HepG2 (cell line): ENCODE results near the gene TMEM219. TPM values are rescaled to one million over a fixed set of nuclear protein-coding genes. Genes with fewer than 3 reads are reported as not detected.

Experiments
- ETV5 ChIP-seq: IDR thresholded peaks from 2 replicates; pipeline ENCODE4 v1.6.1; 2018; ENCODE audit warnings: missing biosample characterization, missing genetic modification reagents, inconsistent platforms, borderline replicate concordance
- HOXA3 ChIP-seq: sonication (generic); formaldehyde crosslinking; IDR thresholded peaks from 2 replicates; pipeline ENCODE4 v1.5.0; 2020; ENCODE audit warnings: missing genetic modification reagents
- ISL2 ChIP-seq: sonication (generic); formaldehyde crosslinking; IDR thresholded peaks from 2 replicates; pipeline ENCODE4 v1.5.0; 2020; ENCODE audit warnings: missing genetic modification reagents
- MAFK ChIP-seq, 2 experiments: IDR thresholded peaks in 1 of 2; conservative IDR thresholded peaks in 1 of 2; 2 replicates each; pipeline ENCODE4 v1.6.1; 2011; ENCODE audit warnings: improper control_type of control experiment in 2 of 2, low read length in 2 of 2
- MIXL1 ChIP-seq: IDR thresholded peaks from 2 replicates; pipeline ENCODE4 v1.6.1; 2016
- NFE2 ChIP-seq: sonication (generic); formaldehyde crosslinking; IDR thresholded peaks from 2 replicates; pipeline ENCODE4 v1.4.0; 2020; ENCODE audit warnings: missing genetic modification reagents
- NRL ChIP-seq: sonication (generic); formaldehyde crosslinking; IDR thresholded peaks from 2 replicates; pipeline ENCODE4 v1.5.0; 2020; ENCODE audit warnings: missing genetic modification reagents, mild to moderate bottlenecking, moderate library complexity, borderline replicate concordance
- RBM39 ChIP-seq: fragments of 200-400 bp; formaldehyde crosslinking; IDR thresholded peaks from one replicate; pipeline ENCODE4 v1.6.1; 2018; ENCODE audit warnings: antibody characterized with exemption, mild to moderate bottlenecking, low read depth, low read length; ENCODE audit not compliant: poor library complexity, severe bottlenecking
- RFXAP ChIP-seq: sonication (generic); formaldehyde crosslinking; IDR thresholded peaks from 2 replicates; pipeline ENCODE4 v1.4.0; 2020; ENCODE audit warnings: missing genetic modification reagents, borderline replicate concordance
- SNAI1 ChIP-seq: sonication (generic); formaldehyde crosslinking; IDR thresholded peaks from 2 replicates; pipeline ENCODE4 v1.5.0; 2020; ENCODE audit warnings: mild to moderate bottlenecking, missing genetic modification reagents, borderline replicate concordance
- STAG1 ChIP-seq: sonication (generic); formaldehyde crosslinking; IDR thresholded peaks from 2 replicates; pipeline ENCODE4 v1.4.0; 2020; ENCODE audit warnings: missing genetic modification reagents
- XRCC5 ChIP-seq: fragments of 200-400 bp; formaldehyde crosslinking; optimal IDR thresholded peaks from 2 replicates; pipeline ENCODE3; 2017; ENCODE audit warnings: mild to moderate bottlenecking, low read length
- ZFX ChIP-seq: sonication (generic); formaldehyde crosslinking; IDR thresholded peaks from 2 replicates; pipeline ENCODE4 v1.4.0; 2020; ENCODE audit warnings: mild to moderate bottlenecking, low read depth, missing genetic modification reagents, moderate library complexity
- ZIK1 ChIP-seq: sonication (generic); formaldehyde crosslinking; IDR thresholded peaks from 2 replicates; pipeline ENCODE4 v1.5.0; 2020; ENCODE audit warnings: mild to moderate bottlenecking, low read depth, missing genetic modification reagents, borderline replicate concordance
- ZKSCAN8 ChIP-seq: IDR thresholded peaks from 2 replicates; pipeline ENCODE4 v1.6.1; 2016; ENCODE audit warnings: borderline replicate concordance, missing genetic modification reagents, missing compliant biosample characterization
- ZMAT3 ChIP-seq: sonication (generic); formaldehyde crosslinking; conservative IDR thresholded peaks from 2 replicates; pipeline ENCODE4 v1.7.0; 2021; ENCODE audit warnings: missing genetic modification reagents
- ZNF143 ChIP-seq: sonication (generic); formaldehyde crosslinking; IDR thresholded peaks from 2 replicates; pipeline ENCODE4 v1.4.0; 2020; ENCODE audit warnings: missing genetic modification reagents
- ZNF160 ChIP-seq: sonication (generic); formaldehyde crosslinking; IDR thresholded peaks from 2 replicates; pipeline ENCODE4 v1.8.0; 2022; ENCODE audit warnings: mild to moderate bottlenecking, inconsistent platforms, missing genetic modification reagents
- ZNF232 ChIP-seq: sonication (generic); formaldehyde crosslinking; IDR thresholded peaks from 2 replicates; pipeline ENCODE4 v1.4.0; 2020; ENCODE audit warnings: missing genetic modification reagents, borderline replicate concordance
- ZNF556 ChIP-seq: sonication (generic); formaldehyde crosslinking; IDR thresholded peaks from 2 replicates; pipeline ENCODE4 v1.4.0; 2020; ENCODE audit warnings: mild to moderate bottlenecking, missing genetic modification reagents, borderline replicate concordance
- ZNF564 ChIP-seq: sonication (generic); formaldehyde crosslinking; IDR thresholded peaks from 2 replicates; pipeline ENCODE4 v1.8.1; 2023; ENCODE audit warnings: mild to moderate bottlenecking, missing genetic modification reagents
- ZNF616 ChIP-seq: sonication (generic); formaldehyde crosslinking; IDR thresholded peaks from 2 replicates; pipeline ENCODE4 v1.5.0; 2020; ENCODE audit warnings: low read depth, mild to moderate bottlenecking, missing genetic modification reagents
- ZNF841 ChIP-seq: sonication (generic); formaldehyde crosslinking; IDR thresholded peaks from 2 replicates; pipeline ENCODE4 v1.8.1; 2023; ENCODE audit warnings: missing genetic modification reagents, borderline replicate concordance
- polyA plus RNA-seq, 8 experiments: library from polyadenylated mRNA; depleted of rRNA in 3 of 8; stranded (reverse) in 7 of 8; unstranded in 1 of 8; fragments of >200 nt; fragmentation: Illumina TruSeq in 4 of 8; extraction: Trizol in 4 of 8; gene quantifications; 2 replicates each; pipeline versions ENCODE4 v1.2.1 to v1.2.3, GENCODE V29; 2011 to 2016; ENCODE audit warnings: low read depth in 4 of 8, missing spikeins in 1 of 8, mixed read lengths in 1 of 8; ENCODE audit not compliant: insufficient read depth in 1 of 8
- total RNA-seq, 5 experiments: library from RNA; depleted of rRNA; stranded (reverse); fragments of >200 nt; fragmentation: Illumina TruSeq; extraction: Trizol; gene quantifications; 2 replicates each; pipeline ENCODE4 v1.2.3, GENCODE V29; 2016; ENCODE audit warnings: low read depth in 1 of 5
- TF ChIP-seq, protein P1 (sequence below): IDR thresholded peaks from 2 replicates; pipeline ENCODE4 v1.6.1; 2016; ENCODE audit warnings: missing compliant biosample characterization, missing genetic modification reagents, borderline replicate concordance
- TF ChIP-seq, protein P2 (sequence below): IDR thresholded peaks from 2 replicates; pipeline ENCODE4 v1.6.1; 2018; ENCODE audit warnings: missing genetic modification reagents
- TF ChIP-seq, protein P3 (sequence below): sonication (generic); formaldehyde crosslinking; IDR thresholded peaks from 2 replicates; pipeline ENCODE4 v1.4.0; 2020; ENCODE audit warnings: missing genetic modification reagents

Gene TMEM219
- total and polyA plus RNA-seq, 2 of the 13 experiments (the other 11 are each of a cell fraction or from before 2014, with no cell fraction given) = 105 to 115 TPM

DNA sequence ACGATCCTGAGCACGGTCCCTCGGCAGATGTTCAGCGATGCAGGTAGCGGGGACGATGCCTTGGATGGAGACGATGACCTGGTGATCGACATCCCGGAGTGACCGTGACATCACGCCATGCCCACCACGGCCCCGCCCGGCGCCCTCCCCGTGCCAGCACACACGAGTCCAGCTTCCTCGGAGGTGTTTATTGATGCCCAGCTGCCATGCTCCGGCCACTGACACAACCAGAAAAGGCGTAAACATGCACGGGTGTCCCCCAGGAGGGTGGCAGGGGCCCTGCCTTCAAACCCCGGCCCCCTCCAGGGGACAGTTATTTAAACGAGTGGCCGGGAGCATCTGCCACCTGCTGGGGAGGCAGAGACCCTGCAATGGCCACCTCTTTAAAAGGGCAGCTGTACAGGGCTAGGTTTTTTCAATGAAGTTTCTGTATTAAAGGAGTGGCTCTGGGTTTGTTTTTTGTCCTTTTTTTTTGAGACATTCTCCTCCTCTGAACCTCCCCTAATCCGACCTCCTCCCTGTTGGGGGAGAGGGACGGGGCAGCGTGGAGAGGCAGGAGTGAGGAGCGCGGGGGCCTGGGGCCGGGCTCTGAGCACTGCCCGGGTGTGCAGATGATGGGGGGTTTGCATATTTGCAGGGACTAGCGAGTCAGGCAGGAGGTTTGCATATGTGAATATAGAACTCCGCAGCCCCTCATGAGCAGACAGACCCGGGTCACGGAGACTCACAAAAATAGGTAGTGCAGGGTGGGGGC lies 43.6 kb downstream of the TMEM219 start (continued):
- no peak for TF ChIP-seq ZNF160
- no peak for TF ChIP-seq ZNF143
- peak; percentile 38 for TF ChIP-seq RBM39
- TF ChIP-seq XRCC5 = peak; percentile 85
- 0 out of 2 replicates have a peak, but pooled peaks have one; percentile 29 for TF ChIP-seq MIXL1 (CRISPR knock-in tag)
- TF ChIP-seq HOXA3 (CRISPR knock-in tag) = 0 out of 2 replicates have a peak, but pooled peaks have one; percentile 37
- TF ChIP-seq ZMAT3 = no peak
- peak; percentile 73 for TF ChIP-seq STAG1 (CRISPR knock-in tag)
- no peak for TF ChIP-seq NFE2 (CRISPR knock-in tag)
- TF ChIP-seq MAFK (conservative IDR thresholded peaks at IDR 0.05 in 1 of 2, IDR thresholded peaks at IDR 0.05 in 1 of 2; ENCODE audit: low read length in 2 of 2) = no peak
- TF ChIP-seq ISL2 (CRISPR knock-in tag) = 0 out of 2 replicates have a peak, but pooled peaks have one; percentile 33
- TF ChIP-seq ZNF841 (CRISPR knock-in tag) = no peak
- TF ChIP-seq ZNF616 (CRISPR knock-in tag) = no peak
- no peak for TF ChIP-seq ZKSCAN8 (CRISPR knock-in tag)
- TF ChIP-seq ETV5 (CRISPR knock-in tag) = 0 out of 2 replicates have a peak, but pooled peaks have one; percentile 14
- no peak for TF ChIP-seq ZNF564 (CRISPR knock-in tag)
- 0 out of 2 replicates have a peak, but pooled peaks have one; percentile 30 for TF ChIP-seq NRL (CRISPR knock-in tag)
- no peak for TF ChIP-seq ZIK1 (CRISPR knock-in tag)
- TF ChIP-seq, protein P1, sequence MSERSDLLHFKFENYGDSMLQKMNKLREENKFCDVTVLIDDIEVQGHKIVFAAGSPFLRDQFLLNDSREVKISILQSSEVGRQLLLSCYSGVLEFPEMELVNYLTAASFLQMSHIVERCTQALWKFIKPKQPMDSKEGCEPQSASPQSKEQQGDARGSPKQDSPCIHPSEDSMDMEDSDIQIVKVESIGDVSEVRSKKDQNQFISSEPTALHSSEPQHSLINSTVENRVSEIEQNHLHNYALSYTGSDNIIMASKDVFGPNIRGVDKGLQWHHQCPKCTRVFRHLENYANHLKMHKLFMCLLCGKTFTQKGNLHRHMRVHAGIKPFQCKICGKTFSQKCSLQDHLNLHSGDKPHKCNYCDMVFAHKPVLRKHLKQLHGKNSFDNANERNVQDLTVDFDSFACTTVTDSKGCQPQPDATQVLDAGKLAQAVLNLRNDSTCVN (CRISPR knock-in tag) = no peak
- no peak for TF ChIP-seq ZFX (CRISPR knock-in tag)
- no peak for TF ChIP-seq ZNF232 (CRISPR knock-in tag)
- TF ChIP-seq RFXAP (CRISPR knock-in tag) = no peak
- TF ChIP-seq, protein P2, sequence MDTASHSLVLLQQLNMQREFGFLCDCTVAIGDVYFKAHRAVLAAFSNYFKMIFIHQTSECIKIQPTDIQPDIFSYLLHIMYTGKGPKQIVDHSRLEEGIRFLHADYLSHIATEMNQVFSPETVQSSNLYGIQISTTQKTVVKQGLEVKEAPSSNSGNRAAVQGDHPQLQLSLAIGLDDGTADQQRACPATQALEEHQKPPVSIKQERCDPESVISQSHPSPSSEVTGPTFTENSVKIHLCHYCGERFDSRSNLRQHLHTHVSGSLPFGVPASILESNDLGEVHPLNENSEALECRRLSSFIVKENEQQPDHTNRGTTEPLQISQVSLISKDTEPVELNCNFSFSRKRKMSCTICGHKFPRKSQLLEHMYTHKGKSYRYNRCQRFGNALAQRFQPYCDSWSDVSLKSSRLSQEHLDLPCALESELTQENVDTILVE (CRISPR knock-in tag) = no peak
- TF ChIP-seq ZNF556 (CRISPR knock-in tag) = no peak
- no peak for TF ChIP-seq SNAI1 (CRISPR knock-in tag)
- TF ChIP-seq, protein P3, sequence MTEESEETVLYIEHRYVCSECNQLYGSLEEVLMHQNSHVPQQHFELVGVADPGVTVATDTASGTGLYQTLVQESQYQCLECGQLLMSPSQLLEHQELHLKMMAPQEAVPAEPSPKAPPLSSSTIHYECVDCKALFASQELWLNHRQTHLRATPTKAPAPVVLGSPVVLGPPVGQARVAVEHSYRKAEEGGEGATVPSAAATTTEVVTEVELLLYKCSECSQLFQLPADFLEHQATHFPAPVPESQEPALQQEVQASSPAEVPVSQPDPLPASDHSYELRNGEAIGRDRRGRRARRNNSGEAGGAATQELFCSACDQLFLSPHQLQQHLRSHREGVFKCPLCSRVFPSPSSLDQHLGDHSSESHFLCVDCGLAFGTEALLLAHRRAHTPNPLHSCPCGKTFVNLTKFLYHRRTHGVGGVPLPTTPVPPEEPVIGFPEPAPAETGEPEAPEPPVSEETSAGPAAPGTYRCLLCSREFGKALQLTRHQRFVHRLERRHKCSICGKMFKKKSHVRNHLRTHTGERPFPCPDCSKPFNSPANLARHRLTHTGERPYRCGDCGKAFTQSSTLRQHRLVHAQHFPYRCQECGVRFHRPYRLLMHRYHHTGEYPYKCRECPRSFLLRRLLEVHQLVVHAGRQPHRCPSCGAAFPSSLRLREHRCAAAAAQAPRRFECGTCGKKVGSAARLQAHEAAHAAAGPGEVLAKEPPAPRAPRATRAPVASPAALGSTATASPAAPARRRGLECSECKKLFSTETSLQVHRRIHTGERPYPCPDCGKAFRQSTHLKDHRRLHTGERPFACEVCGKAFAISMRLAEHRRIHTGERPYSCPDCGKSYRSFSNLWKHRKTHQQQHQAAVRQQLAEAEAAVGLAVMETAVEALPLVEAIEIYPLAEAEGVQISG = 0 out of 2 replicates have a peak, but pooled peaks have one; percentile 45
